ENCODE data around the gene FMN2. TPM values are rescaled to one million over a fixed set of nuclear protein-coding genes. Genes with fewer than 3 reads are reported as not detected.

FMN2 gene
- total RNA-seq, 2 experiments from 2014 or later, result not detected

GRCh38 chr1:240239309-240239708, 147.6 kb downstream of the FMN2 start:
- ATAC-seq (ENCODE audit: poor library complexity) (no peak), DNase-seq (no peak)
- peaks cover 2% of the 10 kb centered on the region for H3K9me3 Mint-ChIP-seq
- Histone ChIP-seq H3K4me3 (ENCODE audit: low read length) (no peak overlapping the region), H3K27me3 (ENCODE audit: control insufficient read depth in 1 of 2, insufficient read depth in 2 of 2, low read length in 2 of 2) (no peaks in the 10 kb centered on the region), H3K9me3 (ENCODE audit: control insufficient read depth in 1 of 2, insufficient read depth in 1 of 2, low read length in 2 of 2) (peaks cover 0 to 3% of the 10 kb centered on the region in 2 experiments), H3K4me1 (ENCODE audit: insufficient read depth, low read length) (no peaks in the 10 kb centered on the region), H3K27ac (ENCODE audit: low read depth in 1 of 2, low read length in 2 of 2) (no peak overlapping the region), H3K36me3 (ENCODE audit: insufficient read depth, low read length) (no peaks in the 10 kb centered on the region)
- H3K4me3 Mint-ChIP-seq, result no peak overlapping the region
- H3K27ac Mint-ChIP-seq, result no peak overlapping the region
- no peaks in the 10 kb centered on the region for H3K27me3 Mint-ChIP-seq
- ChIA-PET POLR2A (no interaction called here), CTCF (no interaction called here)
- no peaks in the 10 kb centered on the region for H3K36me3 Mint-ChIP-seq (ENCODE audit: low read depth)
- TF ChIP-seq CTCF (IDR thresholded peaks at IDR 0.05), result no peak
- intact Hi-C loops (cut with DNase I, micrococcal nuclease), result no loop called here
- H3K4me1 Mint-ChIP-seq (ENCODE audit: low read depth), result no peaks in the 10 kb centered on the region

DNA sequence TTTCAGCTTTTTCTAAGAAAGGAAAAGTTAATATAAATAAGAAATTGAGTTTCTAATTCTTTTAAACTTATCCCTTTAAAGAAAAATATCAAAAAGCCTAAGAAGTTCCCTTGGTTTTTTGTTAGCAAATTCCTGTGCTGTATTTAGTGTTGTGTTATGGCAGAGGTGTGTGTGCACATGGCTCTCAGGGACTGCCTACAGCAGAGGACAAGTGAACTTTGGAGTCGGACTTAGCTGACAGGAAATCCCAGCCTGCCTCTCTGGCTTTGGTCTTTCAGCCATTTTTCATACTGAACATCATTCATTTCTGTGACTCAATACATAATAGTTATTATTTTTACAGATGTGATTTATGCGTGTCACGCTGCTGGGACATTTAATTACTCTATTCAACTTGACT, 149.6 kb downstream of the FMN2 start:
- TF ChIP-seq CTCF (IDR thresholded peaks at IDR 0.05), result no peak
- Mint-ChIP-seq H3K36me3 (ENCODE audit: low read depth) (no peaks in the 10 kb centered on the region), H3K4me1 (ENCODE audit: low read depth) (no peaks in the 10 kb centered on the region), H3K9me3 (peaks cover 2% of the 10 kb centered on the region), H3K4me3 (no peak overlapping the region), H3K27ac (no peak overlapping the region), H3K27me3 (no peaks in the 10 kb centered on the region)
- peaks cover 0 to 3% of the 10 kb centered on the region in 2 experiments for H3K9me3 ChIP-seq (ENCODE audit: control insufficient read depth in 1 of 2, insufficient read depth in 1 of 2, low read length in 2 of 2)
- H3K27ac ChIP-seq (ENCODE audit: low read depth in 1 of 2, low read length in 2 of 2), result no peak overlapping the region
- no peaks in the 10 kb centered on the region for H3K4me1 ChIP-seq (ENCODE audit: insufficient read depth, low read length)
- intact Hi-C loops (cut with DNase I, micrococcal nuclease), result no loop called here
- ATAC-seq (ENCODE audit: poor library complexity) (no peak), DNase-seq (no peak)
- no peak overlapping the region for H3K4me3 ChIP-seq (ENCODE audit: low read length)
- H3K36me3 ChIP-seq (ENCODE audit: insufficient read depth, low read length), result no peaks in the 10 kb centered on the region
- no peaks in the 10 kb centered on the region for H3K27me3 ChIP-seq (ENCODE audit: control insufficient read depth in 1 of 2, insufficient read depth in 2 of 2, low read length in 2 of 2)
- ChIA-PET CTCF (no interaction called here), POLR2A (no interaction called here)

GRCh38 chr1:240242601-240243144, 151.0 kb downstream of the FMN2 start:
- DNase-seq (no peak), ATAC-seq (ENCODE audit: poor library complexity) (no peak)
- intact Hi-C loops (cut with DNase I, micrococcal nuclease), result no loop called here
- Histone ChIP-seq H3K4me1 (ENCODE audit: insufficient read depth, low read length) (no peaks in the 10 kb centered on the region), H3K27ac (ENCODE audit: low read depth in 1 of 2, low read length in 2 of 2) (no peak overlapping the region), H3K4me3 (ENCODE audit: low read length) (no peak overlapping the region), H3K9me3 (ENCODE audit: control insufficient read depth in 1 of 2, insufficient read depth in 1 of 2, low read length in 2 of 2) (peaks cover 0 to 3% of the 10 kb centered on the region in 2 experiments), H3K27me3 (ENCODE audit: control insufficient read depth in 1 of 2, insufficient read depth in 2 of 2, low read length in 2 of 2) (no peaks in the 10 kb centered on the region), H3K36me3 (ENCODE audit: insufficient read depth, low read length) (no peaks in the 10 kb centered on the region)
- TF ChIP-seq CTCF (IDR thresholded peaks at IDR 0.05), result no peak
- ChIA-PET CTCF (no interaction called here), POLR2A (no interaction called here)
- no peaks in the 10 kb centered on the region for H3K36me3 Mint-ChIP-seq (ENCODE audit: low read depth)
- no peak overlapping the region for H3K4me3 Mint-ChIP-seq
- no peaks in the 10 kb centered on the region for H3K4me1 Mint-ChIP-seq (ENCODE audit: low read depth)
- H3K9me3 Mint-ChIP-seq, result peaks cover 4% of the 10 kb centered on the region
- no peaks in the 10 kb centered on the region for H3K27me3 Mint-ChIP-seq
- no peak overlapping the region for H3K27ac Mint-ChIP-seq
